LoVo (cell line): Measurements from ENCODE around the gene ATF7IP.

ENCODE experiments used
- DNase-seq: peaks from one replicate; pipeline ENCODE4 v3.0.0-alpha.2; 2016; ENCODE audit warnings: low spot score

The ATF7IP gene

DNA sequence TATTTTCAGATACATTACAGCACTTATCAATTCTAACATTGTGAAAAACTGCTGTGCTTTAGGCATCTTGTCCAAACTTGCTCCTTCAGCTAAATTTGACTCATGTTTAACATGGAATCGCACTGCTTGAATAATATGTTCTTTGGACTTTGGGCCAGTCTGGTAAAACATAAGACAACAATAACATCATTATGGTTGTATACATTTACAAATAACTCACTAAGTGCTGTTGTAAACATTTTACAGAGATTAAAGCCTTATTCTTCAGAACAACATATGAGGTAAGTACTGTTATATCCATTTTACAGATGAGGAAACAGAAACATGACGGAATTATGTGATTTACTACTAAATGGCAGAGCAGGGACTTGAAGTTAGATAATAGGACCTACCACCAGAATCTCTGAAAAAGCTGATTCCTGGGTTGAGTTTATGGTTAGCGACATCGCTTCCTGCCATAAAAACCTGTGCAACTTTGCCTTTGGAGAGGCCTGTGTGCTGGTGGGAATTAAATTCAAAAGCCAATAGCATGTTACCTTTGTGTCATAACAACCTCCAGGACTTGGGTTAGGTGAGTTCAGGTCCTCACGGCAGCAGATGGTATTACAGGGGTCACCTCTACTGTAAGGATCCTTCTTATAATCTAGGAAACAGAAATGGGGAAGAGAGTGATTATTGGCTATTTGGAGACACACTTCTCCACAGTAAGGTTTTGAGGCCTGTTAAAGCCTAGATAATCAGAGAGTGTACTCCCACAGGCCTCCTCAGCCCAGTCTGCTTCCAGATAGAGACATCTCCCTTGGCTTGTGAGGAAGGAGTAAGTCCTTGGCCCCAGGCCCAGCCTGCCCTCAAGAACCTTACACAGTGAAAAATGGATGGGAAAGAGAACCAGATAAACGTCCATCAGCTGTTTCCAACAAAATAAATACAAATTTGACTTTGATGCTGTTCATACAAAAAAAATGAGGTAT lies 140.4 kb downstream of the ATF7IP start:
- no peak for DNase-seq

DNA sequence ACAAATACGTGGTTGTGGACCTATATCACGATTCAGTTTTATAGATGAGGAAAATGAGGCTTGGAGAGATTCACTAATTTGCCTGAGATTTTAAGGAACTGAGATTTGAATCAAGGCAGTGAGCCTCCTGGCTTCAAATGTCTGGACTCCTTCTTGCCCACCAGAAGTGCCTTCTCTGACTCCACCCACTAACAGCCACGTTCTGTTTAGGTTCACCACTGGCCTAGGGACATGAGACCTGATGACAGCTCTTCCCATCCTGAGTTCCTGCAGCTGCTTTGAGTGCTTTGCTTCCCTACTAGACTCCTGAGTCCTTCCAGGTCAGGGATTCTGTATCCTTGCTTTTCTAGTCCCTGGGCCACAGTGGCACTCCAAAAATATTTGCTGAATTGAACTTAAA lies 145.1 kb downstream of the ATF7IP start:
- DNase-seq, result no peak

GRCh38 chr12:14514154-14514842 lies 148.8 kb downstream of the ATF7IP start:
- DNase-seq, result peak; percentile 90

DNA sequence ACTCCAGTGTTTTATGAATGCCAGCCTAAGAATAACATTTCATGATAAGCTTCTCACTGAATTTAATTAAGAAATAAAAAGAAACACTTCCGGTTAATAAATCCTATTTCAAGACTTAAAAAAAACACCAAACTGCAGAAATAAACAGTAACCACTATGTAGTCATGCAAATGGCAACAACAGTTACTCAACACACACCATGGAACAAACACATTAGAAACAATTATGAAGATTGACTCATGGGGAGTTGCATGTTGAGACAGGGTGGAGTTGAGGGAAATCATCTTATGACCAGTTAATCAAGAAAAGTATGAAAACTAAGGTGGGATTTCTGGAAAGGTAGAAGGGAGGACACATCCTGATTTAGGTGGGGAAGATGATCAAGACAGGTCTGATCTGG lies 149.5 kb downstream of the ATF7IP start:
- no peak for DNase-seq

DNA sequence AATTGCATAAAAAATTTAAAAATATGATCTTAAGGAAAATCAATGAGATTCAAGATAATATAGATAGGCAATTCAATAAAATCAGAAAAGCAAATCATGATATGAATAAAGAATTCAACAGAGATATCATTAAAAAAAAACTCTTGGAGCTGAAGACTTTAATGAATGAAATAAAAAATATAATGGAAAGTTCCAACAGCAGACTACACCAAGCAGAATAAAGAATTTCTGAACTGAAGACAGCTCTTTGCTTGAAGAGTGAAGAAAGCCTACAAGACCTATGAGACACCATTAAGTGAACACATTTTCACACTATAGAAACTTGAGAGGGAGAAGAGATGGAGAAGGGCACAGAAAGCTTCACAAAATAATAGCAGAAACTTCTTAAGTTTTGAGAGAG lies 156.3 kb downstream of the ATF7IP start:
- DNase-seq, result no peak

DNA sequence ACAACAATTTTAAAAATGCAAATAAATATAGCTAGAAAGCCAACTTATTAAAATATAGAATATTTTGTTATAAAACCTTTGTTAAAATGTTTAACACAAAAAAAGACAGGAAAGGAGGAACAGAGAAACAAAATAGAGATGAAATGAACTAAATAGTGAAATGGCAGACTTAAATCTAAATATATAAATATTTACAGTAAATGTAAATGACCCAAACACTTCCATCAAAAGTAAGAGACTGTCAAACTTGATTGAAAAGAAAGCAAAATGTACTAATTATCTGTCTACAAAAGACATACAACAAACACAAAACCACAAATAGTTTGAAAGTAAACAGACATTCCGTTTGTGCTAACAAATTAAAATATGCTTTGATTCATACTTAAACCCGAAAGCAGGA lies 160.5 kb downstream of the ATF7IP start:
- no peak for DNase-seq

- DNase-seq, result no peak
Measured at GRCh38 chr12:14532152-14532551, 166.7 kb downstream of the ATF7IP start.

- no peak for DNase-seq
Measured at GRCh38 chr12:14537088-14537487, 171.6 kb downstream of the ATF7IP start.

DNA sequence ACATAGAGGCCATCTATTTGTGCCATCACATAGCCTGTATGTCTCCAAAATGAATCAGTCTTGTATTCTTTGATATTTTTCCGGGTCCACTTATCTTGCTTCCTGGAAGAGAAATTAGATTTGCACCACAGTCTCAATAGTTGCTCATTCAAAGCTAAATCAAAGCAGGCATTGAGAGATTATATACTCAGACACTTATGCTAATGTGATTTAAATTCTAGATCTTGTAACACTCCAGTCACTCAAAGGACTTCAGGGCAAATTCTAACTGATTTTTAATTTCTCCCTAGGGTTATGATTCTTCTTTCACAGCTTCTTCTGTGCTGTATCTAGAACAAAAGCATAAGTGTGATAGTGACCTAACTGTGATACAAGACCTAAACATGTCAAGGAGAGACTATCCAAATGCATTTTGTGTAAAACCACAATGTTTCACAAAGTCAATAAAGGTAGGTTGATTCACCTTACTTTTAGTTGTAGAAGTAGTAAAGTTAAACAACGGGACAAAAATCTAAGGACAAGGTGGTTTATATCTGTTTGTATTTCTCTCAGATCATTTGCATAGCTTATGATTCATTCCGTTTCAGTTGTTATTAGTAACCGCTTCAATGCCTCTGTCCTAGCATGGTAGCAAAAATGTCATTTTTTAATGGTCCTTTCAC lies 175.4 kb downstream of the ATF7IP start:
- no peak for DNase-seq

DNA sequence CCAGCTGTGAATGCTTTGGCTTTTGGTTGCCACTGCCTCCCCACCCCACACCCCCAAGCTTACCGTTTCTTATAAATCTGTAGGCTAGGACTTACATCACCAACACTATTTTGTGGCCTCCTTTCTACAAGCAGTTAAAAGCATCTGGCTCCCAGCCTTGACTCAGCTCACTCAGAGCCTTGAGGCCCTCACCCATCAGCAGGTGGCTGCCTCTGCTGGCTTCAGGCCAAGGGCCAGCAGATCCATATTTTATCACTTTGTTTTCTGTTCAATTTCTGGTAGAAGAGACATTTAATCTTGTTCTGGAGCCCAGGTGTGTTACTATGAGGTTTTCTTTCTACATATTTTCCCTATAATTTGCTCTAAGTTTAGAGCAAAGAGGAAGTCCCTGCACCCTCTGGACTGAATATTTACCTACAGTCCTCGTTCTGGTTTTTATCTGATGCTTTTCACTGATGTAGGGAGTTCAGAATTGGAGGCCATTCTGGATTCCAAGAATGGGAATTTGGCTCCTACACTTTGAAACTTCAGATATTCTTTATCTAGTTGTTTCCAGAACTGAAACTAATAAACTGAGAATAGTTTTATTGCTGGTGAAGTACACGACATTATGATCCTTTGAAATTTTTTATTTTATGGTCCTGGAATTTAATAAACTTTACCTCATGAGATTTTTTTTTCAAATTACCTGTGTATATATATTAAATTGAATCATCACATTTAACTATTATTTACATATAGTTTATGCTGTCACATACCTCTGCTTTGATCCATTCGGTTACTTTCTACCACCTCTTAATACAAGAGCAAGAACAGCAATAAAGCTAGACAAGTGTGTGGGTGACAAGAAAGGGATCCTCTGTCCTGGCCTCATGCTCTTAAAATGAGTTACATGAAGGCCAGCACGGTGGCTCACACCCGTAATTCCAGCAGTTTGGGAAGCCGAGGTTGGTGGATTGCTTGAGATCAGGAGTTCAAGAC lies 180.0 kb downstream of the ATF7IP start:
- DNase-seq, result peak; percentile 57

DNA sequence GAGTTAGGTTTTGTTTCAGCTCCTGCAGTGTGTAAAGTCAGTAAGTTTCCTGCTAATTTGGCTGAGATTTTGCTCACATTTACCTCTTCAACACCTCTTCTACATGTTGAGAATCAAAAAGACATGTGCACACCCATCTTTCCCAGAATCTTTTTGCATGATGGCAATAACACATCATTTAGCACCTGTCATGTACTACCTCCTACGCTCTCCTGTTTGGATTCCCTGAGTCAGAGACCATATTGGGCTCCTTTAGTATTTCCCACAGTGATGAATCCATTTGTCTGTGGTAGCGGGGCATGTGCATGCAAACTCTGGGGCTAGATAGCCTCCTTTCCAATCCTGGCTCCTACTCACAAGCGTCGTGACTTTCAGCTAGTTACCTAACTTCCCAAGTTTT lies 182.1 kb downstream of the ATF7IP start:
- no peak for DNase-seq

DNA sequence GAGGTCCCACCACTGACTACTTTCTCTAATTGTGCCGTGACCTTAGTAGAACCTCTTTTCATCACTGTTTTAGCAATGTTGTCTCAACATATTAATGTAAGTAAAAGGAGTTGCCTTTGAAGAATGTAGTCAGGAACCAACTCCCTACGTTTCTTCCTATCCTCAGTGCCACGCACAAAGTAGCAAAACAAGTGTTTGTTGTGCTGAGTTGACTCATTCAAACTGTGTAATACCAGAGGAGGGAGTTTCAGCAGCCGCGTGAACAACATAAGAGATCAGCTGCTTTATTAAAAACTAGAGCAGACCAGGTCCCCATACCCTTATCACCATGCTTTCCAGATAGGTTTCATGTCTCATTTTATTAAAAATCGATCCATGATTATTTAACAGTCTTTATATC lies 183.1 kb downstream of the ATF7IP start:
- DNase-seq, result no peak
